Thymus (tissue), 11 donors: ENCODE measurements around the gene SP110. TPM values are rescaled to one million over a fixed set of nuclear protein-coding genes. Genes with fewer than 3 reads are reported as not detected.

Experiments
- DNase-seq, 9 donors: peaks; one replicate each; pipeline ENCODE4 v3.0.0-alpha.2; 2013; ENCODE audit warnings: low spot score in 9 of 9, low read depth in 6 of 9, missing footprints in 1 of 9
- H3K27ac ChIP-seq, 2 donors: one replicate each; pipeline ENCODE4 v1.5.1; 2013; ENCODE audit warnings: control low read depth in 1 of 2, low read depth in 1 of 2, low read length in 1 of 2, mild to moderate bottlenecking in 1 of 2, moderate library complexity in 1 of 2
- H3K27me3 ChIP-seq, 2 donors: one replicate each; pipeline ENCODE4 v1.5.1; 2013; ENCODE audit warnings: low read length in 1 of 2; ENCODE audit not compliant: control insufficient read depth in 2 of 2, insufficient read depth in 1 of 2
- H3K36me3 ChIP-seq, 2 donors: one replicate each; pipeline ENCODE4 v1.5.1; 2013; ENCODE audit warnings: low read length in 1 of 2, mild to moderate bottlenecking in 1 of 2, moderate library complexity in 1 of 2; ENCODE audit not compliant: control insufficient read depth in 2 of 2, insufficient read depth in 2 of 2
- H3K4me1 ChIP-seq, 2 donors: one replicate each; pipeline ENCODE4 v1.5.1; 2013; ENCODE audit warnings: low read length in 2 of 2; ENCODE audit not compliant: control insufficient read depth in 2 of 2, insufficient read depth in 2 of 2
- H3K4me3 ChIP-seq, 2 donors: one replicate each; pipeline ENCODE4 v1.5.1; 2013; ENCODE audit warnings: low read length in 2 of 2, control low read depth in 1 of 2, mild to moderate bottlenecking in 1 of 2
- H3K9me3 ChIP-seq, 2 donors: one replicate each; pipeline ENCODE4 v1.5.1; 2013; ENCODE audit warnings: low read length in 1 of 2, mild to moderate bottlenecking in 1 of 2; ENCODE audit not compliant: control insufficient read depth in 2 of 2, insufficient read depth in 1 of 2
- WGBS: extraction: QIAGEN DNeasy Blood & Tissue Kit; methylation state at CpG from one replicate; pipeline ENCODE4 v1.1.7; 2013; 5-methylcytosine and 5-hydroxymethylcytosine counted together
- polyA plus RNA-seq: library from polyadenylated mRNA; stranded (reverse); fragments of 200-250 nt; gene quantifications from one replicate; pipeline ENCODE4 v1.2.3, GENCODE V29; 2013
- total RNA-seq: library from RNA; stranded (reverse); fragments of 120-200 nt; gene quantifications from one replicate; pipeline ENCODE4 v1.2.4, GENCODE V29; 2013
- donor health status: healthy.

SP110 gene
- total and polyA plus RNA-seq, 2 donors: 42.8 to 50.1 TPM

DNA sequence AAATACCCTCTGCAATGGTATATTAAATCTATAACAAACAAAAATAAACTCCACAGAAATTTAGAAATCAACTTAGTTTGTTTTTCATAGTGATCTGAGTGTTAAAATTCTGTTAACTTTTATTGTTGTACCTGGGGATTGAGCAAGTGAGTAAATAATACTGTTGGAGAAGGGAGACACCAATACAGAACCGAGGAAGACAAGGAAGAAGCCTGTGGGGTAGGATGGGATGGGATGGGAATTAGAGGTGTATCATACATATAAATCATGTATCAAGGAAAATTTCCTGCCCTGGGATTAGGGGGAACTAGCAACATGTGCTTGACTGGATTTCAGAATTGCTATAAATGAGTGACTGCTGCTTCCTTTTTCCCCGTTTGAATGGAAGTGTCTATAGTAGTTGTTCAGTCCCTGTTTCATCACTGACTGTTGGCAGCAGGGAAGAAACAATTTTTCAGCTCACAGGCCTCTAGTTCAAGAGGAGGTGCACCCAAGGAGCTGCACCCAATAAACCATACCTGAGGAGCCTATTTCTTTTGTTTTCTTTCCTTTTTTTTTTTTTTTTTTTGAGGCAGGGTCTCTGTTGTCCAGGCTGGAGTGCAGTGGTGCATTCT, 53.1 kb downstream of the SP110 start:
- WGBS: 89% methylated on average over 2 of the region's 2 CpGs
- no peaks in the 10 kb centered on the region for H3K27me3 ChIP-seq

DNA sequence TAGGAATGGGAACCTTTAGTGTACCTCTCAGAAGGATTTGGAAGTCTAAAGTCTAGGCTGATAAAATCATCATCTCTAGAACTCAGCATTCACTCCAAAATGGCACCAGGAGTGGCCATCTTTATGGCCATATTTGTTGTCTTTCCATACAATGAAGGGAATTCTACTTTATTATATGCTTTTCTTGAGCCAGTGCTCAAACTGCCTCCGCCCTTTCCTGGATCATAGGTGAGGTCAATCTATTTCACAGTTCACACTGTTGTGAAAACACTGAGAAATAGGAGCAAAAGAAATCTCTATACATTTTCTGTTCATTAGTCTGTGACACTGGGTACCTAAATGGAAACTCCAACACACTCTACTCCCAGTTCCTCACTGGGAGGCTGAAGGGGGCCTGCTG, 55.6 kb downstream of the SP110 start:
- Histone ChIP-seq H3K9me3 (no peaks in the 10 kb centered on the region), H3K36me3 (peaks cover 16 to 21% of the 10 kb centered on the region in 2 donors), H3K4me1 (no peaks in the 10 kb centered on the region), H3K4me3 (no peak overlapping the region), H3K27me3 (no peaks in the 10 kb centered on the region), H3K27ac (no peak overlapping the region)
- no peak for DNase-seq
- 98% methylated on average over 1 of the region's 1 CpG for WGBS

More for the DNA sequence above, 53.1 kb downstream of the SP110 start:
- DNase-seq: no peak
- no peak overlapping the region for H3K27ac ChIP-seq
- no peak overlapping the region for H3K4me3 ChIP-seq
- H3K4me1 ChIP-seq: peaks cover 0 to 3% of the 10 kb centered on the region in 2 donors
- H3K9me3 ChIP-seq: no peaks in the 10 kb centered on the region
- peaks cover 30 to 39% of the 10 kb centered on the region in 2 donors for H3K36me3 ChIP-seq

DNA sequence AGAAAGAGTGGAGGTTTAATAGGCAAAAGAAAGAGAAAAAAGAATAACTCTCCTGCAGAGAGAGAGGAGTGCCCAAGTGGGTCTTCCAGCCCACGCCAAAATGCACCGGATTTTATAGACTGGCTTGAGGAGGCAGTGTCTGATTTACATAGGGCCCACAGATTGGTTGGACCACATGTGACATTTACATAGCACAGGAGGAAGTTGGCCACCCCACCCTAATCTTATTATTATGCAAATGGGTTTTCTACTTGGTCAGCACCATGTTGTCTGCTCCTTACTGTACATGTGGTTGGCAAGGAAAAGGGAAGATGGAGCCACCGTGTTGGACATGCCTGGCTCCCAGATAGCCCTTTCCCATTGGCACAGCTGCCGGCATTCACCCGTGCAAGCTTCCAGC, 56.8 kb downstream of the SP110 start:
- no peaks in the 10 kb centered on the region for H3K9me3 ChIP-seq
- no peak for DNase-seq
- H3K36me3 ChIP-seq: peaks cover 13% of the 10 kb centered on the region in 2 donors
- no peak overlapping the region for H3K27ac ChIP-seq
- H3K27me3 ChIP-seq: no peaks in the 10 kb centered on the region
- 96% methylated on average over 5 of the region's 5 CpGs for WGBS
- no peaks in the 10 kb centered on the region for H3K4me1 ChIP-seq
- no peak overlapping the region for H3K4me3 ChIP-seq

DNA sequence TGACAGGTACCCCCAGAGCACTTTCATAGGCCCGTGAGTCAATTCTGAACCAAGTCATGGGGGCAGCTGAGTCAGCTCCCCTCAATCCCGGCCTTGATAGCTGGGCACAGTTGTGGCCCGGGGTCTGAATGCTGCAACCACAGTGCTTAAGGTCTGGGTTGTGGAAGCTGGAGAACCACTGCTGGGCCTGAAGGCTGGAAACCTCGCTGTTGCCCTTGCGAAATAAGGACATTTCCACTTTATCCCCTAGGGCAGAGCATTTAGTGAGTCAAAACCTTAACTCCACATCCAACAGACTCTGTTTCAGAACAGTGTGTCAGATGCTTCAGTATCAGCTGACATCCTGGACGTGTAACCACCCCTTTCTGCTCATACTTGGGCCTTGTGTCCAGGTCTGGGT, 58.6 kb downstream of the SP110 start:
- no peak overlapping the region for H3K27ac ChIP-seq
- DNase-seq: no peak
- no peak overlapping the region for H3K4me3 ChIP-seq
- no peaks in the 10 kb centered on the region for H3K9me3 ChIP-seq
- H3K4me1 ChIP-seq: no peaks in the 10 kb centered on the region
- 98% methylated on average over 6 of the region's 6 CpGs for WGBS
- H3K36me3 ChIP-seq: peaks cover 0 to 3% of the 10 kb centered on the region in 2 donors
- no peaks in the 10 kb centered on the region for H3K27me3 ChIP-seq

DNA sequence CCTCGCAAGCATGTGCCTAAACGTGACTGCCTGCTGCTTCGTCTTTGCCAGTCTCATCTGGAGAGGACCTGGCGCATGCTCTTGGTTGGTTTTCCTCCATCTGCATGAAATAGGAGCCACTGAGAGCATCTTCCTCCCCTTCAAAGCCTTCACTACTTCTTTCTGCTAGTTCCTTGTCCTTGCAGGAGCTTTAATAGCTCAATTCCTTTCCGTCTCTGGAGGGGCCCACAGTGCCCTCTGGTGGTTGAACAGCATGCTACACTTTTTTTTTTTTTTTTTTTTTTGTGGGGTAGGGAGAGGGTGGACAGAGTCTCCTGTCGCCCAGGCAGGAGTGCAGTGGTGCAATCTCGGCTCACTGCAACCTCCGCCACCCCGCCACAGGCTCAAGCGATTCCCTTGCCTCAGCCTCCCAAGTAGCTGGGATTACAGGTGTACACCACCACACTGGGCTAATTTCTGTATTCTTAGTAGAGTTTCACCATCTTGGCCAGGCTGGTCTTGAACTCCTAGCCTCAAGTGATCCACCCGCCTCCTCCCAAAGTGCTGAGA, 59.6 kb downstream of the SP110 start:
- Histone ChIP-seq H3K4me3 (no peak overlapping the region), H3K9me3 (no peaks in the 10 kb centered on the region), H3K27ac (no peak overlapping the region), H3K4me1 (no peaks in the 10 kb centered on the region), H3K36me3 (peaks cover 0 to 3% of the 10 kb centered on the region in 2 donors), H3K27me3 (no peaks in the 10 kb centered on the region)
- peak; percentile 6 to 67 (median 23) for DNase-seq
- 45% methylated on average over 11 of the region's 11 CpGs for WGBS

DNA sequence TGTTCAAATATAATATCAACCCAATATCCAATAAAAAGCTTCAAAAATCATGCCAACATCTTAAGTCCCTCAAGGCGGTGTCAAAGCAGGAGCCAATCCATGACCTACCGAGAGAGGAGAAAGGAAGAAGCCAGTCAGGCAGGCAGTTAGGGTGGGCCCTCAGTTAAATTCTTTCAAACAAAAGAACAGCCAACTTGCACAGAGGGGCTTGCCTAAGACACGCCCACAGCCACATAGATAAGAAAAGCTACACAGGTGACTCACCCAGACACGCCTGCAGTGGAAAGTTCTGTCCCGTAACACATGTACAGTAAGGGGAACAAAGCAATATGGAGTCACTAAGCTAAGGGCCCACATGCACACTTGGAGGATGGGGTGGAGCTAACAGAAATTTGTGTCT, 61.3 kb downstream of the SP110 start:
- H3K27me3 ChIP-seq: no peaks in the 10 kb centered on the region
- DNase-seq: no peak
- WGBS: 94% methylated on average over 5 of the region's 5 CpGs
- no peak overlapping the region for H3K4me3 ChIP-seq
- peaks cover 0 to under 1% of the 10 kb centered on the region in 2 donors for H3K36me3 ChIP-seq
- no peaks in the 10 kb centered on the region for H3K4me1 ChIP-seq
- H3K27ac ChIP-seq: no peak overlapping the region
- no peaks in the 10 kb centered on the region for H3K9me3 ChIP-seq

DNA sequence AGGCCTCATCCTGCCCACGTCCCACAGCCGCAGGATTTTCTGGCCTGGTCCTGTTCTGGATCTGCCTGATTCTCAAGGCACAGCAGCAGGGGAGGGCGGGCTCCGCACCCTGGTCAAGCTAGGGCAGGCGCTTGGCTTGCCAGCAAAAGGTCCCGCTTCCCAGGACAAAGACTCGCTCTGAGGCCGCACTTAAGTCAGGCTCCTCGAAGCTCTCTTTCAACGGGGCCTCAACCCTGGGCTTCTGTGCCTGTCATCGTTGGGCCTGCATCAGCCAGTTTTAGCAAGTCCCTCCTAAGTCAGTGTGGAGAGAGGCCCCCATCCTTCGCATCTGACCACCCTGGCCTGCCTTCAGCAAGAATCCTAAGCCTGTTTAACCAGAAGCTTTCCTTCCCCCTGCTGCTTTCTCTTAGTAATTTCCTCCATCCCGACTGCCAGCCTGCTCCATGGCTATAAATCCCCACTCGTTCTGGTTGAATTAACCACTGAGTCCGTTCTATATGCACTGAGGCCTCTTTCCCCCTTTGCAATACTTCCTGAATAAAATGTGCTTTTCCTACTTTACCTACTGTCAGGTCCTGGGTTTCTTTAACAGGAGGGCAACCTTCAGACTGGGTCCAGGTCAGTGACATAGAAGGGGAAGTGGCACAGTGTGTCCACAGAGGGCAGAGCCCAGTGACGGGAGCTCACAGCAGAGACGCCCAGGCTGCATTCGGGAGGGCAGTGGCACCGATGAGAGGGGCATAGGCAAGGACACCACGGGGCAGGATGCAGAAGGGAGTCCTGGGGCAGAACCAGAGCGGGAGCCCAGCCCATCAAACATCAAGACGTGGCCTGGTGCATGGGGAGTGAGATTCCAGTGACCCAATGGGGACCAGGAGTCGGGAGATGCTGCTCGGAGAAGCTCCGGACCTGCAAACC, 62.7 kb downstream of the SP110 start:
- Histone ChIP-seq H3K4me3 (no peak overlapping the region), H3K36me3 (no peaks in the 10 kb centered on the region), H3K27me3 (no peaks in the 10 kb centered on the region), H3K9me3 (no peaks in the 10 kb centered on the region), H3K4me1 (no peaks in the 10 kb centered on the region), H3K27ac (no peak overlapping the region)
- 93% methylated on average over 25 of the region's 25 CpGs for WGBS
- DNase-seq: no peak

DNA sequence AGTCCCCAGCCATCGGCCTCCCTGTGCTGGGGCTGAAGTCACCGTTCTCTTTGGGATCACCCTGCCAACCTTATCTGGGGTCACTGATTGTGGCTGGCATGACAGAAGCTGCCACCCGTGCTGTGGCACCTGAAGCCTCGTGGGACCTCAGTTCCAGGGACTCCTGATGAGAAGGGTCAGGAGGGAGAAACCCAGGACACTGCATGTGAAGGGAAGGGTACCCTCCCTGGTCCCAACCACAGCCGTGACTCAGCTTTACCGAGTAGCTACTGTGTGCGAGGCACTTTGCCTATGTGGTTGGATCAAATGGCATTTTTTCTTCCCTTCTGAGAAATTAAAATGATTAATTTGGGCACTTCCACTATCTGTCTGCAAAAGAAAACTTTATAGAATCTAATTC, 64.4 kb downstream of the SP110 start:
- H3K36me3 ChIP-seq: no peaks in the 10 kb centered on the region
- no peaks in the 10 kb centered on the region for H3K27me3 ChIP-seq
- H3K4me1 ChIP-seq: no peaks in the 10 kb centered on the region
- H3K9me3 ChIP-seq: no peaks in the 10 kb centered on the region
- no peak for DNase-seq
- H3K4me3 ChIP-seq: no peak overlapping the region
- peak overlapping the region in 1 of 2 donors; percentile 8 for H3K27ac ChIP-seq
- 25% methylated on average over 7 of the region's 7 CpGs for WGBS

DNA sequence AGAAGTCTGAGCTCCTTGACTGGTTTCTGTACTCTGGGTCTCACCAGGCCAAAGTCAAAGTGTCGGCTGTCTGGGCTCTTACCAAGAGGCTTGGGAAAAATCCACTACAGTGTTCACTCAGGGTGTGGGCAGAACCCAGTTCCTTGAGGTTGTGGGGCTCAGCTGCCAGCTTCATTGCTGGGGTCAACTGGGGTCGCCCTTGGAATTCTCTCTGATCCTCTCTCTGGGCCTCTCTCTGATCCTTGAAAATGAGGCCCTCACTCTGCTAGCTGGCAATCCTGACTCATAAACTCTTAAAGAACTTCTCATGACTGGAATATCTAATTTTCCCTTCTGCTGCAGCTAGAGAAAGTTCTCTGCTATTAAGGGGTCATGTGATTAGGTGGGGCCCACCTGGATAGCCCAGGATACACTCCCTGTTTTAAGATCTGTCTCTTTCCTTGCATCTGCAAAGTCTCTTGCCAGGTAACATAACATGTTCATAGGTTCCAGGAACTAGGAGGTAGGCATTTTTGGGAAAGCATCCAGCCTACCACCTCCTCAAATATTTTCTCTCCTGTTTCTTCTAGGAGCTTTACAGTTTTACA, 66.3 kb downstream of the SP110 start:
- Histone ChIP-seq H3K4me1 (no peaks in the 10 kb centered on the region), H3K27ac (no peak overlapping the region), H3K36me3 (no peaks in the 10 kb centered on the region), H3K4me3 (no peak overlapping the region), H3K27me3 (no peaks in the 10 kb centered on the region), H3K9me3 (no peaks in the 10 kb centered on the region)
- WGBS: 100% methylated on average over 2 of the region's 2 CpGs
- no peak for DNase-seq
